ENCODE measurements around the gene FBXL7.

Gene FBXL7

GRCh38 chr5:15601853-15602252, 101.9 kb downstream of the FBXL7 start:
- H3K9me3 ChIP-seq (ENCODE audit: control insufficient read depth, low read depth, low read length) = no peaks in the 10 kb centered on the region
- no peak overlapping the region for H3K9ac ChIP-seq (ENCODE audit: low read length)
- no peaks in the 10 kb centered on the region for H3K36me3 ChIP-seq (ENCODE audit: control insufficient read depth, low read depth, low read length)
- H3K27me3 ChIP-seq (ENCODE audit: control insufficient read depth, insufficient read depth, low read length) = no peaks in the 10 kb centered on the region
- H3K27ac ChIP-seq (ENCODE audit: low read length) = no peak overlapping the region
- no peak overlapping the region for H3K4me3 ChIP-seq (ENCODE audit: low read length)
- peaks cover 7% of the 10 kb centered on the region for H3K4me1 ChIP-seq (ENCODE audit: control insufficient read depth, low read depth, low read length)

GRCh38 chr5:15604986-15605385, 105.0 kb downstream of the FBXL7 start:
- no peaks in the 10 kb centered on the region for H3K36me3 ChIP-seq (ENCODE audit: control insufficient read depth, low read depth, low read length)
- H3K27me3 ChIP-seq (ENCODE audit: control insufficient read depth, insufficient read depth, low read length) = no peaks in the 10 kb centered on the region
- H3K4me1 ChIP-seq (ENCODE audit: control insufficient read depth, low read depth, low read length) = peaks cover 8% of the 10 kb centered on the region
- H3K27ac ChIP-seq (ENCODE audit: low read length) = no peak overlapping the region
- no peak overlapping the region for H3K9ac ChIP-seq (ENCODE audit: low read length)
- H3K4me3 ChIP-seq (ENCODE audit: low read length) = no peak overlapping the region
- no peaks in the 10 kb centered on the region for H3K9me3 ChIP-seq (ENCODE audit: control insufficient read depth, low read depth, low read length)

- H3K9ac ChIP-seq (ENCODE audit: low read length) = no peak overlapping the region
- no peaks in the 10 kb centered on the region for H3K27me3 ChIP-seq (ENCODE audit: control insufficient read depth, insufficient read depth, low read length)
- no peak overlapping the region for H3K4me3 ChIP-seq (ENCODE audit: low read length)
- H3K27ac ChIP-seq (ENCODE audit: low read length) = no peak overlapping the region
- peaks cover 6% of the 10 kb centered on the region for H3K4me1 ChIP-seq (ENCODE audit: control insufficient read depth, low read depth, low read length)
- H3K36me3 ChIP-seq (ENCODE audit: control insufficient read depth, low read depth, low read length) = no peaks in the 10 kb centered on the region
- H3K9me3 ChIP-seq (ENCODE audit: control insufficient read depth, low read depth, low read length) = no peaks in the 10 kb centered on the region
Measured at GRCh38 chr5:15606197-15606596, 106.2 kb downstream of the FBXL7 start.

DNA sequence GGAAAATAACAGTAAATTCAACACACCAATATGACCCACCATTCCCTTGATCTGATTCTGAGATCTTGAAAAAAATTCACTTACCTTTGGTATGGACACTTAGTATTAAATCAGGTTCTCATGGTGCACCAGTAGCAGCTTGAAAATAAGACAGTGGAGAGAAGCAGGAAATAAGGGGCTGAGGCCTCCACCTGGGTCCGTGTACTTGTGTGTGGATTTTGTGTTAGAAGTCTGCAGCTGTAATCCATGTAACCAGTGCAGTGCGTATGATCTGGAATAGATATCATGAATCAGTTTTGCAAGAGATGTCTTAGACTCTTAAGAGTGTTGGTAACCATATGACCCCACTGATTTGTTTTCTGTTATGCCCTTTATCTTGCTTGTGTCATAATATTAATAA, 107.1 kb downstream of the FBXL7 start:
- Histone ChIP-seq H3K27ac (ENCODE audit: low read length) (no peak overlapping the region), H3K36me3 (ENCODE audit: control insufficient read depth, low read depth, low read length) (no peaks in the 10 kb centered on the region), H3K27me3 (ENCODE audit: control insufficient read depth, insufficient read depth, low read length) (no peaks in the 10 kb centered on the region), H3K4me1 (ENCODE audit: control insufficient read depth, low read depth, low read length) (peaks cover 6% of the 10 kb centered on the region), H3K4me3 (ENCODE audit: low read length) (no peak overlapping the region), H3K9me3 (ENCODE audit: control insufficient read depth, low read depth, low read length) (no peaks in the 10 kb centered on the region), H3K9ac (ENCODE audit: low read length) (no peak overlapping the region)

- Histone ChIP-seq H3K27ac (ENCODE audit: low read length) (no peak overlapping the region), H3K4me1 (ENCODE audit: control insufficient read depth, low read depth, low read length) (peaks cover 6% of the 10 kb centered on the region), H3K9me3 (ENCODE audit: control insufficient read depth, low read depth, low read length) (no peaks in the 10 kb centered on the region), H3K4me3 (ENCODE audit: low read length) (no peak overlapping the region), H3K36me3 (ENCODE audit: control insufficient read depth, low read depth, low read length) (no peaks in the 10 kb centered on the region), H3K9ac (ENCODE audit: low read length) (no peak overlapping the region), H3K27me3 (ENCODE audit: control insufficient read depth, insufficient read depth, low read length) (no peaks in the 10 kb centered on the region)
Measured at GRCh38 chr5:15609076-15609725, 109.2 kb downstream of the FBXL7 start.

GRCh38 chr5:15610216-15610615, 110.2 kb downstream of the FBXL7 start:
- H3K9ac ChIP-seq (ENCODE audit: low read length) = no peak overlapping the region
- no peaks in the 10 kb centered on the region for H3K9me3 ChIP-seq (ENCODE audit: control insufficient read depth, low read depth, low read length)
- no peak overlapping the region for H3K4me3 ChIP-seq (ENCODE audit: low read length)
- H3K36me3 ChIP-seq (ENCODE audit: control insufficient read depth, low read depth, low read length) = no peaks in the 10 kb centered on the region
- peaks cover 6% of the 10 kb centered on the region for H3K4me1 ChIP-seq (ENCODE audit: control insufficient read depth, low read depth, low read length)
- H3K27ac ChIP-seq (ENCODE audit: low read length) = no peak overlapping the region
- no peaks in the 10 kb centered on the region for H3K27me3 ChIP-seq (ENCODE audit: control insufficient read depth, insufficient read depth, low read length)

DNA sequence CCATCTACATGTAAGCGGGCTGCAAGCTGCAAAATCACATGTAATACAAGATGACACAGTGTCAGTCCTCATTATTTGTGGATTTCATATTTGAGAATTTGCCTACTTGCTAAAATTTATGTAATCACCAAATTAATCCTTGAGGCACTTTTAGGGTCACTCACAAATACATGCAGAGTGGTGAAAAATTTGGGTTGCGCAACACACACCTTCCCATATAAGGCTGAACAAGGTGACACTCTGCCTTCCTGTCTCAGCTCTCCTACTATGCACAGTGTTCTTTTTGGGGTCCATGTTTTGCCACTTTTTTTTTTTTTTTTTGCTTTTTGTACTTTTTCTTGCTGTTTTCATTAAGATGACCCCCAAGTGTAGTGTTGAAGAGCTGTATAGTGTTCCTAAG, 111.0 kb downstream of the FBXL7 start:
- H3K27ac ChIP-seq (ENCODE audit: low read length) = no peak overlapping the region
- no peak overlapping the region for H3K4me3 ChIP-seq (ENCODE audit: low read length)
- no peak overlapping the region for H3K9ac ChIP-seq (ENCODE audit: low read length)
- H3K4me1 ChIP-seq (ENCODE audit: control insufficient read depth, low read depth, low read length) = peaks cover 6% of the 10 kb centered on the region
- no peaks in the 10 kb centered on the region for H3K27me3 ChIP-seq (ENCODE audit: control insufficient read depth, insufficient read depth, low read length)
- no peaks in the 10 kb centered on the region for H3K9me3 ChIP-seq (ENCODE audit: control insufficient read depth, low read depth, low read length)
- no peaks in the 10 kb centered on the region for H3K36me3 ChIP-seq (ENCODE audit: control insufficient read depth, low read depth, low read length)

GRCh38 chr5:15612915-15613635, 113.1 kb downstream of the FBXL7 start:
- Histone ChIP-seq H3K27ac (ENCODE audit: low read length) (no peak overlapping the region), H3K27me3 (ENCODE audit: control insufficient read depth, insufficient read depth, low read length) (no peaks in the 10 kb centered on the region), H3K4me3 (ENCODE audit: low read length) (no peak overlapping the region), H3K9me3 (ENCODE audit: control insufficient read depth, low read depth, low read length) (no peaks in the 10 kb centered on the region), H3K36me3 (ENCODE audit: control insufficient read depth, low read depth, low read length) (no peaks in the 10 kb centered on the region), H3K9ac (ENCODE audit: low read length) (no peak overlapping the region), H3K4me1 (ENCODE audit: control insufficient read depth, low read depth, low read length) (peaks cover 6% of the 10 kb centered on the region)

DNA sequence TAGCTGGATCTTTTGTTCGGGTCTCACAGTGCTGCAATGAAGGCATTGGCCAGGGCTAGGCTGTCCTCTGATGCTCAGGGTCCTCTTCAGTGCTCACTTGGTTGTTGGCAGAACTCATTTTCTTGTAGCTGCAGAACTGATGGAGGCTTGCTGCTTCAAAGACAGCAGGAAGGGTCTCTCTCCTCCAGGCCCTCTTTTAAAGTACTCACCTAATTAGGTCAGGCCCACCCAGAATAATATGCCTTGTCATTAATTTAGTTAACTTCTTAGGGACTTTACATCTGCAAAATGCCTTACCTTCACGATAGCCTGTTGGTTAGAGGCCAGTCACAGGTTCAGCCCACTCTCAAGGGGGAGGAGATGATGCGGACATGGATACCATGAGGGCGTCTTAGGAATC, 114.7 kb downstream of the FBXL7 start:
- H3K4me1 ChIP-seq (ENCODE audit: control insufficient read depth, low read depth, low read length) = peaks cover 6% of the 10 kb centered on the region
- H3K36me3 ChIP-seq (ENCODE audit: control insufficient read depth, low read depth, low read length) = no peaks in the 10 kb centered on the region
- no peak overlapping the region for H3K9ac ChIP-seq (ENCODE audit: low read length)
- no peak overlapping the region for H3K4me3 ChIP-seq (ENCODE audit: low read length)
- no peaks in the 10 kb centered on the region for H3K27me3 ChIP-seq (ENCODE audit: control insufficient read depth, insufficient read depth, low read length)
- H3K27ac ChIP-seq (ENCODE audit: low read length) = no peak overlapping the region
- no peaks in the 10 kb centered on the region for H3K9me3 ChIP-seq (ENCODE audit: control insufficient read depth, low read depth, low read length)

GRCh38 chr5:15615859-15616258, 115.9 kb downstream of the FBXL7 start:
- H3K36me3 ChIP-seq (ENCODE audit: control insufficient read depth, low read depth, low read length) = no peaks in the 10 kb centered on the region
- H3K27ac ChIP-seq (ENCODE audit: low read length) = no peak overlapping the region
- no peaks in the 10 kb centered on the region for H3K27me3 ChIP-seq (ENCODE audit: control insufficient read depth, insufficient read depth, low read length)
- no peaks in the 10 kb centered on the region for H3K9me3 ChIP-seq (ENCODE audit: control insufficient read depth, low read depth, low read length)
- H3K4me3 ChIP-seq (ENCODE audit: low read length) = no peak overlapping the region
- H3K9ac ChIP-seq (ENCODE audit: low read length) = no peak overlapping the region
- H3K4me1 ChIP-seq (ENCODE audit: control insufficient read depth, low read depth, low read length) = no peaks in the 10 kb centered on the region

- H3K36me3 ChIP-seq (ENCODE audit: control insufficient read depth, low read depth, low read length) = no peaks in the 10 kb centered on the region
- no peaks in the 10 kb centered on the region for H3K27me3 ChIP-seq (ENCODE audit: control insufficient read depth, insufficient read depth, low read length)
- no peak overlapping the region for H3K4me3 ChIP-seq (ENCODE audit: low read length)
- H3K4me1 ChIP-seq (ENCODE audit: control insufficient read depth, low read depth, low read length) = no peaks in the 10 kb centered on the region
- no peak overlapping the region for H3K27ac ChIP-seq (ENCODE audit: low read length)
- H3K9ac ChIP-seq (ENCODE audit: low read length) = no peak overlapping the region
- H3K9me3 ChIP-seq (ENCODE audit: control insufficient read depth, low read depth, low read length) = no peaks in the 10 kb centered on the region
Measured at GRCh38 chr5:15618938-15619337, 119.0 kb downstream of the FBXL7 start.

- Histone ChIP-seq H3K4me3 (ENCODE audit: low read length) (no peak overlapping the region), H3K9me3 (ENCODE audit: control insufficient read depth, low read depth, low read length) (no peaks in the 10 kb centered on the region), H3K4me1 (ENCODE audit: control insufficient read depth, low read depth, low read length) (no peaks in the 10 kb centered on the region), H3K9ac (ENCODE audit: low read length) (no peak overlapping the region), H3K36me3 (ENCODE audit: control insufficient read depth, low read depth, low read length) (no peaks in the 10 kb centered on the region), H3K27ac (ENCODE audit: low read length) (no peak overlapping the region), H3K27me3 (ENCODE audit: control insufficient read depth, insufficient read depth, low read length) (no peaks in the 10 kb centered on the region)
Measured at GRCh38 chr5:15620501-15620900, 120.5 kb downstream of the FBXL7 start.

All from iPS-18a (cell line).